Measurements from ENCODE around the gene FIGNL2. TPM values are rescaled to one million over a fixed set of nuclear protein-coding genes. Genes with fewer than 3 reads are reported as not detected.

The FIGNL2 gene
- total RNA-seq, 1 experiment from 2014 or later: not detected

- Histone ChIP-seq H4K20me1 (ENCODE audit: low read length) (no peaks in the 10 kb centered on the region), H2AFZ (ENCODE audit: low read length) (no peak overlapping the region), H3K9ac (ENCODE audit: low read length) (no peak overlapping the region), H3K9me3 (ENCODE audit: low read length) (no peaks in the 10 kb centered on the region), H3K79me2 (ENCODE audit: low read length) (no peaks in the 10 kb centered on the region), H3K4me3 (ENCODE audit: low read length) (no peak overlapping the region), H3K36me3 (ENCODE audit: low read depth, low read length) (no peaks in the 10 kb centered on the region), H3K27ac (ENCODE audit: low read length) (no peak overlapping the region), H3F3A (ENCODE audit: low read length, unreplicated experiment) (no peaks in the 10 kb centered on the region), H3K4me2 (ENCODE audit: low read length) (no peak overlapping the region), H3K4me1 (ENCODE audit: insufficient read depth, low read length) (no peaks in the 10 kb centered on the region), H3K27me3 (ENCODE audit: low read length) (no peaks in the 10 kb centered on the region), H3K9me2 (replicated peaks; ENCODE audit: low read length) (no peaks in the 10 kb centered on the region)
- no peak for DNase-seq
- no TSS peak for BruUV-seq (replicated peaks)
- intact Hi-C loops (cut with micrococcal nuclease): loop anchor here (5.0 kb wide), 1 partner anchor 47 kb away; no protein-coding TSS in a partner anchor
- ChIA-PET CTCF (no interaction called here), POLR2A (ENCODE audit: unreplicated experiment) (no interaction called here)
- TF ChIP-seq EZH2phosphoT487 (IDR thresholded peaks at IDR 0.05; ENCODE audit: borderline replicate concordance, low read length) (no peak), EZH2 (IDR thresholded peaks at IDR 0.05; ENCODE audit: low read length, unreplicated experiment) (no peak)
- TF ChIP-seq, protein P1, sequence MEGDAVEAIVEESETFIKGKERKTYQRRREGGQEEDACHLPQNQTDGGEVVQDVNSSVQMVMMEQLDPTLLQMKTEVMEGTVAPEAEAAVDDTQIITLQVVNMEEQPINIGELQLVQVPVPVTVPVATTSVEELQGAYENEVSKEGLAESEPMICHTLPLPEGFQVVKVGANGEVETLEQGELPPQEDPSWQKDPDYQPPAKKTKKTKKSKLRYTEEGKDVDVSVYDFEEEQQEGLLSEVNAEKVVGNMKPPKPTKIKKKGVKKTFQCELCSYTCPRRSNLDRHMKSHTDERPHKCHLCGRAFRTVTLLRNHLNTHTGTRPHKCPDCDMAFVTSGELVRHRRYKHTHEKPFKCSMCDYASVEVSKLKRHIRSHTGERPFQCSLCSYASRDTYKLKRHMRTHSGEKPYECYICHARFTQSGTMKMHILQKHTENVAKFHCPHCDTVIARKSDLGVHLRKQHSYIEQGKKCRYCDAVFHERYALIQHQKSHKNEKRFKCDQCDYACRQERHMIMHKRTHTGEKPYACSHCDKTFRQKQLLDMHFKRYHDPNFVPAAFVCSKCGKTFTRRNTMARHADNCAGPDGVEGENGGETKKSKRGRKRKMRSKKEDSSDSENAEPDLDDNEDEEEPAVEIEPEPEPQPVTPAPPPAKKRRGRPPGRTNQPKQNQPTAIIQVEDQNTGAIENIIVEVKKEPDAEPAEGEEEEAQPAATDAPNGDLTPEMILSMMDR (conservative IDR thresholded peaks at IDR 0.05; ENCODE audit: low read depth, low read length): no peak
- no peak for ATAC-seq
These were observed 30.6 kb upstream of the FIGNL2 start for GRCh38 chr12:51879102-51879501.

- Histone ChIP-seq H3K27me3 (ENCODE audit: low read length) (no peaks in the 10 kb centered on the region), H3K36me3 (ENCODE audit: low read depth, low read length) (no peaks in the 10 kb centered on the region), H4K20me1 (ENCODE audit: low read length) (no peaks in the 10 kb centered on the region), H3K27ac (ENCODE audit: low read length) (no peak overlapping the region), H3K4me3 (ENCODE audit: low read length) (no peak overlapping the region), H3K4me2 (ENCODE audit: low read length) (no peak overlapping the region), H2AFZ (ENCODE audit: low read length) (no peak overlapping the region), H3K9ac (ENCODE audit: low read length) (no peak overlapping the region), H3K9me2 (replicated peaks; ENCODE audit: low read length) (no peaks in the 10 kb centered on the region), H3F3A (ENCODE audit: low read length, unreplicated experiment) (no peaks in the 10 kb centered on the region), H3K9me3 (ENCODE audit: low read length) (no peaks in the 10 kb centered on the region), H3K79me2 (ENCODE audit: low read length) (no peaks in the 10 kb centered on the region), H3K4me1 (ENCODE audit: insufficient read depth, low read length) (no peaks in the 10 kb centered on the region)
- CTCF ChIA-PET: interaction anchor here (0.6 to 1.1 kb wide), 5 partner anchors 11 to 60 kb away, joined by 3 to 14 read pairs (median 5); a partner anchor contains a TSS
- intact Hi-C loops (cut with micrococcal nuclease): no loop called here
- BruUV-seq (replicated peaks): no TSS peak
- POLR2A ChIA-PET (ENCODE audit: unreplicated experiment): no interaction called here
- DNase-seq (no peak), ATAC-seq (no peak)
- TF ChIP-seq EZH2phosphoT487 (IDR thresholded peaks at IDR 0.05; ENCODE audit: borderline replicate concordance, low read length): no peak
- TF ChIP-seq, protein P1 (conservative IDR thresholded peaks at IDR 0.05; ENCODE audit: low read depth, low read length): no peak
- no peak for TF ChIP-seq EZH2 (IDR thresholded peaks at IDR 0.05; ENCODE audit: low read length, unreplicated experiment)
These were observed 26.0 kb upstream of the FIGNL2 start for GRCh38 chr12:51874486-51874885.

DNA sequence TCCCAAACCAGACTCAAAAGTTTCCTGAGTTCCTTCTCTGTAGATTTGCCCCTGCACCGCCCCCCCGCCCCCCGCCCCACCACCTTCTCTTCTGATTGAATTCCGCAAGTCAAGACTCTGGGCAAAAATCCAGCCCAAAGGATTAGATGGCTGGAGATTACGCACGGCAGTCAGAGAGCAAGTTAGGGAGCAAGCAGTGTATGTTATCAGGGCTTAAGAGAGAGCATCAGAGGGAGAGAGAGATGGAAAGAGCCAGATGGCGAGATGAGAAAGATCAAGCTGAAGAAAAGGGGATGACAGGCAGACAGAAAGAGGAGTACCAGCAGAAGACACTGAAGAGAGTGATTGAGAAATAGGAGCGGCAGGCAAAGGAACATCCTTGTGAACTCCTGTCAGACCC lies 25.5 kb upstream of the FIGNL2 start:
- no peak overlapping the region for H3K27ac ChIP-seq (ENCODE audit: low read length)
- no peak overlapping the region for H2AFZ ChIP-seq (ENCODE audit: low read length)
- no peaks in the 10 kb centered on the region for H3K9me3 ChIP-seq (ENCODE audit: low read length)
- TF ChIP-seq, protein P1 (conservative IDR thresholded peaks at IDR 0.05; ENCODE audit: low read depth, low read length): no peak
- no peak for TF ChIP-seq EZH2 (IDR thresholded peaks at IDR 0.05; ENCODE audit: low read length, unreplicated experiment)
- no peak for TF ChIP-seq EZH2phosphoT487 (IDR thresholded peaks at IDR 0.05; ENCODE audit: borderline replicate concordance, low read length)
- H3F3A ChIP-seq (ENCODE audit: low read length, unreplicated experiment): no peaks in the 10 kb centered on the region
- ATAC-seq (no peak), DNase-seq (no peak)
- H3K27me3 ChIP-seq (ENCODE audit: low read length): no peaks in the 10 kb centered on the region
- H3K4me1 ChIP-seq (ENCODE audit: insufficient read depth, low read length): no peaks in the 10 kb centered on the region
- H4K20me1 ChIP-seq (ENCODE audit: low read length): no peaks in the 10 kb centered on the region
- no TSS peak for BruUV-seq (replicated peaks)
- intact Hi-C loops (cut with micrococcal nuclease): no loop called here
- H3K9me2 ChIP-seq (replicated peaks; ENCODE audit: low read length): no peaks in the 10 kb centered on the region
- no peak overlapping the region for H3K4me2 ChIP-seq (ENCODE audit: low read length)
- H3K9ac ChIP-seq (ENCODE audit: low read length): no peak overlapping the region
- ChIA-PET POLR2A (ENCODE audit: unreplicated experiment) (no interaction called here), CTCF (no interaction called here)
- no peak overlapping the region for H3K4me3 ChIP-seq (ENCODE audit: low read length)
- no peaks in the 10 kb centered on the region for H3K79me2 ChIP-seq (ENCODE audit: low read length)
- no peaks in the 10 kb centered on the region for H3K36me3 ChIP-seq (ENCODE audit: low read depth, low read length)

Data from PC-3 (cell line).